ENCODE results near the gene DOCK7. TPM values are rescaled to one million over a fixed set of nuclear protein-coding genes. Genes with fewer than 3 reads are reported as not detected.
A peak's percentile ranks its signal among the peaks of the same experiment; 100 is the strongest.

The DOCK7 gene
- total and polyA plus RNA-seq, 2 of the 13 experiments (the other 11 are each of a cell fraction or from before 2014, with no cell fraction given), result 45.7 to 67.2 TPM

- DNase-seq (ENCODE audit: low spot score) (no peak), FAIRE-seq (no peak), ATAC-seq (no peak)
- in situ Hi-C loops (cut with HindIII; ENCODE audit: extremely low pct_ligation_motif_present, low pct_unique_long_range_greater_than_20kb), result no loop called here
- WGBS (ENCODE audit: low lambda C conversion rate), result 100% methylated on average over 1 of the region's 1 CpG
- Histone ChIP-seq H3K4me2 (ENCODE audit: low read depth, low read length) (no peak overlapping the region), H3K27ac (ENCODE audit: extremely low read length, insufficient read depth, low read length) (no peak overlapping the region), H3K36me3 (replicated peaks in 1 of 2; ENCODE audit: control insufficient read depth in 1 of 2, insufficient read depth in 2 of 2, low read length in 2 of 2) (peaks cover 0 to 4% of the 10 kb centered on the region in 2 experiments; a peak in 2 of 5 replicates), H3K9me3 (ENCODE audit: low read length) (no peaks in the 10 kb centered on the region), H3K4me1 (ENCODE audit: insufficient read depth, low read length) (peaks cover 63% of the 10 kb centered on the region), H4K20me1 (ENCODE audit: insufficient read depth, low read length) (no peaks in the 10 kb centered on the region), H2AFZ (ENCODE audit: low read length) (no peak overlapping the region), H3K4me3 (replicated peaks in 1 of 3; ENCODE audit: insufficient read depth in 1 of 3, low read depth in 2 of 3, low read length in 3 of 3) (no peak overlapping the region), H3K9ac (ENCODE audit: insufficient read depth, low read depth, low read length) (no peak overlapping the region), H3K27me3 (ENCODE audit: control insufficient read depth in 1 of 2, insufficient read depth in 2 of 2, low read length in 2 of 2) (no peaks in the 10 kb centered on the region), H3K79me2 (ENCODE audit: insufficient read depth, low read length) (no peaks in the 10 kb centered on the region)
- ChIA-PET POLR2A (no interaction called here), CTCF (ENCODE audit: low intra/inter-chr PET ratio, low total read pairs) (no interaction called here)
- no TSS peak for BruUV-seq (replicated peaks)
- TF ChIP-seq ZNF367 (CRISPR knock-in tag; IDR thresholded peaks at IDR 0.05; ENCODE audit: borderline replicate concordance) (no peak), STAT6 (CRISPR knock-in tag; IDR thresholded peaks at IDR 0.05; ENCODE audit: borderline replicate concordance) (no peak)
- intact Hi-C loops (cut with micrococcal nuclease; ENCODE audit: unreplicated experiment), result no loop called here
Measured at GRCh38 chr1:62590970-62591368, 97.2 kb downstream of the DOCK7 start.

GRCh38 chr1:62590255-62590969 lies 97.8 kb downstream of the DOCK7 start:
- CTCF ChIA-PET (ENCODE audit: low intra/inter-chr PET ratio, low total read pairs), result no interaction called here
- H3K9me3 ChIP-seq (ENCODE audit: low read length), result no peaks in the 10 kb centered on the region
- intact Hi-C loops (cut with micrococcal nuclease; ENCODE audit: unreplicated experiment), result no loop called here
- H3K27me3 ChIP-seq (ENCODE audit: control insufficient read depth in 1 of 2, insufficient read depth in 2 of 2, low read length in 2 of 2), result no peaks in the 10 kb centered on the region
- no peak overlapping the region for H2AFZ ChIP-seq (ENCODE audit: low read length)
- no peak overlapping the region for H3K4me3 ChIP-seq (replicated peaks in 1 of 3; ENCODE audit: insufficient read depth in 1 of 3, low read depth in 2 of 3, low read length in 3 of 3)
- no peak overlapping the region for H3K4me2 ChIP-seq (ENCODE audit: low read depth, low read length)
- TF ChIP-seq FOXJ3 (CRISPR knock-in tag; IDR thresholded peaks at IDR 0.05; ENCODE audit: borderline replicate concordance) (no peak), NCOR1 (IDR thresholded peaks at IDR 0.05; ENCODE audit: borderline replicate concordance, low read length) (no peak), SKI (IDR thresholded peaks at IDR 0.05; ENCODE audit: partially characterized antibody) (no peak), TRAFD1 (CRISPR knock-in tag; IDR thresholded peaks at IDR 0.05; ENCODE audit: borderline replicate concordance) (no peak), KDM2A (CRISPR knock-in tag; IDR thresholded peaks at IDR 0.05; ENCODE audit: borderline replicate concordance, low read depth) (no peak), GLI4 (CRISPR knock-in tag; IDR thresholded peaks at IDR 0.05; ENCODE audit: borderline replicate concordance) (no peak), DMAP1 (CRISPR knock-in tag; IDR thresholded peaks at IDR 0.05) (no peak), CREB1 (IDR thresholded peaks at IDR 0.05) (no peak), CREB1 (CRISPR knock-in tag; IDR thresholded peaks at IDR 0.05) (peak; percentile 8; the same call in 1 of the 2 replicates)
- POLR2A ChIA-PET, result no interaction called here
- H3K27ac ChIP-seq (ENCODE audit: extremely low read length, insufficient read depth, low read length), result no peak overlapping the region
- whole genome bisulfite sequencing (ENCODE audit: low lambda C conversion rate), result 63% methylated on average over 4 of the region's 4 CpGs
- peaks cover 0 to 4% of the 10 kb centered on the region in 2 experiments; a peak in 2 of 5 replicates for H3K36me3 ChIP-seq (replicated peaks in 1 of 2; ENCODE audit: control insufficient read depth in 1 of 2, insufficient read depth in 2 of 2, low read length in 2 of 2)
- no peaks in the 10 kb centered on the region for H4K20me1 ChIP-seq (ENCODE audit: insufficient read depth, low read length)
- H3K4me1 ChIP-seq (ENCODE audit: insufficient read depth, low read length), result peaks cover 63% of the 10 kb centered on the region
- ATAC-seq (peak; percentile 48; the same call in 1 of the 3 replicates), FAIRE-seq (no peak), DNase-seq (ENCODE audit: low spot score) (peak; percentile 13)
- in situ Hi-C loops (cut with HindIII; ENCODE audit: extremely low pct_ligation_motif_present, low pct_unique_long_range_greater_than_20kb), result no loop called here
- no TSS peak for BruUV-seq (replicated peaks)
- H3K79me2 ChIP-seq (ENCODE audit: insufficient read depth, low read length), result no peaks in the 10 kb centered on the region
- no peak overlapping the region for H3K9ac ChIP-seq (ENCODE audit: insufficient read depth, low read depth, low read length)

All from HepG2 (cell line).